Mesodermal cell (in vitro differentiated cells): ENCODE data around the gene MACROD1.

Experiments
- H3K27ac ChIP-seq: 2 replicates; pipeline ENCODE4 v1.7.0; 2013; ENCODE audit warnings: mild to moderate bottlenecking, low read depth, low read length, moderate library complexity; ENCODE audit not compliant: severe bottlenecking
- H3K36me3 ChIP-seq: 2 replicates; pipeline ENCODE4 v1.7.1; 2013; ENCODE audit warnings: mild to moderate bottlenecking, low read length, moderate library complexity; ENCODE audit not compliant: control insufficient read depth, insufficient read depth
- H3K4me1 ChIP-seq: one replicate; pipeline ENCODE4 v1.7.1; 2013; ENCODE audit warnings: mild to moderate bottlenecking, low read length; ENCODE audit not compliant: insufficient read depth, control insufficient read depth, poor library complexity, severe bottlenecking
- H3K4me3 ChIP-seq: 2 replicates; pipeline ENCODE4 v1.7.0; 2013; ENCODE audit warnings: low read length, control low read depth, mild to moderate bottlenecking; ENCODE audit not compliant: insufficient read depth, poor library complexity, severe bottlenecking; ENCODE audit errors: extremely low read depth
- H3K9me3 ChIP-seq: 2 replicates; pipeline ENCODE4 v1.7.1; 2013; ENCODE audit warnings: mild to moderate bottlenecking, low read length, moderate library complexity; ENCODE audit not compliant: control insufficient read depth
- WGBS, 2 experiments: methylation state at CpG; one replicate each; pipeline ENCODE4 v1.1.5; 2013; ENCODE audit warnings: missing lambda C conversion rate in 2 of 2; ENCODE audit not compliant: insufficient coverage in 2 of 2; 5-methylcytosine and 5-hydroxymethylcytosine counted together

The MACROD1 gene

GRCh38 chr11:64059339-64060140 lies 106.4 kb downstream of the MACROD1 start:
- H3K9me3 ChIP-seq = no peaks in the 10 kb centered on the region
- no peak overlapping the region for H3K4me3 ChIP-seq
- peaks cover 8% of the 10 kb centered on the region for H3K4me1 ChIP-seq
- no peak overlapping the region for H3K27ac ChIP-seq
- H3K36me3 ChIP-seq = no peaks in the 10 kb centered on the region
- WGBS, 2 experiments = 65 to 70% methylated on average over 12 to 13 of the region's 24 CpGs

GRCh38 chr11:64058494-64058893 lies 107.4 kb downstream of the MACROD1 start:
- Histone ChIP-seq H3K4me1 (peaks cover 14% of the 10 kb centered on the region), H3K4me3 (no peak overlapping the region), H3K27ac (no peak overlapping the region), H3K36me3 (no peaks in the 10 kb centered on the region), H3K9me3 (no peaks in the 10 kb centered on the region)
- WGBS, 2 experiments = 94 to 95% methylated on average over 12 to 13 of the region's 17 CpGs

GRCh38 chr11:64057890-64058289 lies 108.0 kb downstream of the MACROD1 start:
- peaks cover 20% of the 10 kb centered on the region for H3K4me1 ChIP-seq
- no peaks in the 10 kb centered on the region for H3K9me3 ChIP-seq

GRCh38 chr11:64056861-64057260 lies 109.1 kb downstream of the MACROD1 start:
- Histone ChIP-seq H3K4me3 (no peak overlapping the region), H3K9me3 (no peaks in the 10 kb centered on the region), H3K27ac (no peak overlapping the region), H3K4me1 (peaks cover 21% of the 10 kb centered on the region), H3K36me3 (no peaks in the 10 kb centered on the region)
- 86 to 92% methylated on average over 10 to 13 of the region's 13 CpGs for WGBS, 2 experiments

More at GRCh38 chr11:64057890-64058289, 108.0 kb downstream of the MACROD1 start:
- Histone ChIP-seq H3K36me3 (no peaks in the 10 kb centered on the region), H3K27ac (no peak overlapping the region), H3K4me3 (no peak overlapping the region)
- WGBS, 2 experiments = 91 to 94% methylated on average over 8 to 10 of the region's 10 CpGs

DNA sequence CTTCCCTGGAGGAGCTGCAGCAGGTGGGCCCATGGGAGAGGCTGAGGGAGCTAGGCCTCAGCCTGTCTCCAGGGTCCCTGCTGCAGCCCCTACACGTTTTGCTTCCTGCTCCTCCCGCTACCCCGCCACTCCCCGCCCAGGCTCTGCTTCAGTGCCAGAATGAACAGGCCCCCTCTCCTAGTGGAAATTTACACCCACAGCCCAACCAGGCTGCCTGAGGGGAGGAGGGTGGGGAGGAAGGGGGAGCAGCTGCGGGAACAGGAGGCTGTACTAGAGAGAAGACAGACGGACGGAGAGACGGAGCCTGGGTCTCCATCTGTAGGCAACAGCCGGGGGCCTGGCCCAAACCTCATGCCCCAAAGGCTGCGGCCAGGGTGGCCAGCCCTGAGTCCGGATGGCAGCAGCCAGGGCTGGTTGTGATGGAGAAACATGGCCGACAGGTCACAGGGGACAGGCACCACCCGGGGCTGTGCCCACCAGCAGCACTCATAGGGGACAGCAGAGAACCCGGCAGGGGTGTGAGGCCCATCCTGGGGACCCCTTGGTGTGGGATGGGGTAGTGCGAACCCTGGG lies 109.6 kb downstream of the MACROD1 start:
- H3K27ac ChIP-seq = no peak overlapping the region
- WGBS, 2 experiments = 85 to 92% methylated on average over 9 to 11 of the region's 15 CpGs
- H3K4me1 ChIP-seq = peaks cover 21% of the 10 kb centered on the region
- H3K9me3 ChIP-seq = no peaks in the 10 kb centered on the region
- no peak overlapping the region for H3K4me3 ChIP-seq
- no peaks in the 10 kb centered on the region for H3K36me3 ChIP-seq

- no peaks in the 10 kb centered on the region for H3K36me3 ChIP-seq
- H3K4me1 ChIP-seq = peaks cover 19% of the 10 kb centered on the region
- no peaks in the 10 kb centered on the region for H3K9me3 ChIP-seq
- 44 to 62% methylated on average over 4 of the region's 8 CpGs for WGBS, 2 experiments
- no peak overlapping the region for H3K27ac ChIP-seq
- no peak overlapping the region for H3K4me3 ChIP-seq
Measured at GRCh38 chr11:64055077-64055476, 110.8 kb downstream of the MACROD1 start.

- WGBS, 2 experiments = 16 to 28% methylated on average over 10 to 14 of the region's 15 CpGs
Measured at GRCh38 chr11:64053699-64054098, 112.2 kb downstream of the MACROD1 start.

GRCh38 chr11:64052938-64053622 lies 112.8 kb downstream of the MACROD1 start:
- peaks cover 26% of the 10 kb centered on the region for H3K4me1 ChIP-seq
- no peaks in the 10 kb centered on the region for H3K9me3 ChIP-seq
- H3K4me3 ChIP-seq = no peak overlapping the region
- 85 to 89% methylated on average over 8 to 9 of the region's 11 CpGs for WGBS, 2 experiments
- no peaks in the 10 kb centered on the region for H3K36me3 ChIP-seq
- H3K27ac ChIP-seq = no peak overlapping the region

More at GRCh38 chr11:64053699-64054098, 112.2 kb downstream of the MACROD1 start:
- peaks cover 23% of the 10 kb centered on the region for H3K4me1 ChIP-seq
- H3K4me3 ChIP-seq = no peak overlapping the region
- H3K9me3 ChIP-seq = no peaks in the 10 kb centered on the region
- no peak overlapping the region for H3K27ac ChIP-seq
- H3K36me3 ChIP-seq = no peaks in the 10 kb centered on the region

- Histone ChIP-seq H3K4me1 (peaks cover 29% of the 10 kb centered on the region), H3K4me3 (no peak overlapping the region), H3K9me3 (no peaks in the 10 kb centered on the region), H3K36me3 (no peaks in the 10 kb centered on the region), H3K27ac (no peak overlapping the region)
- 100% methylated on average over 1 of the region's 2 CpGs for WGBS, 2 experiments
Measured at GRCh38 chr11:64052436-64052835, 113.5 kb downstream of the MACROD1 start.

- no peak overlapping the region for H3K27ac ChIP-seq
- H3K4me3 ChIP-seq = no peak overlapping the region
- H3K36me3 ChIP-seq = no peaks in the 10 kb centered on the region
- peaks cover 29% of the 10 kb centered on the region for H3K4me1 ChIP-seq
- WGBS, 2 experiments = 92 to 99% methylated on average over 15 to 19 of the region's 19 CpGs
- H3K9me3 ChIP-seq = no peaks in the 10 kb centered on the region
Measured at GRCh38 chr11:64051297-64051696, 114.6 kb downstream of the MACROD1 start.
